ENCODE data around the gene PSMC3. TPM values are rescaled to one million over a fixed set of nuclear protein-coding genes. Genes with fewer than 3 reads are reported as not detected.
A peak's percentile ranks its signal among the peaks of the same experiment; 100 is the strongest.

The PSMC3 gene
- total and polyA plus RNA-seq, 2 of the 13 experiments (the other 11 are each of a cell fraction or from before 2014, with no cell fraction given) = 75.8 to 214 TPM

- TF ChIP-seq, protein P1, sequence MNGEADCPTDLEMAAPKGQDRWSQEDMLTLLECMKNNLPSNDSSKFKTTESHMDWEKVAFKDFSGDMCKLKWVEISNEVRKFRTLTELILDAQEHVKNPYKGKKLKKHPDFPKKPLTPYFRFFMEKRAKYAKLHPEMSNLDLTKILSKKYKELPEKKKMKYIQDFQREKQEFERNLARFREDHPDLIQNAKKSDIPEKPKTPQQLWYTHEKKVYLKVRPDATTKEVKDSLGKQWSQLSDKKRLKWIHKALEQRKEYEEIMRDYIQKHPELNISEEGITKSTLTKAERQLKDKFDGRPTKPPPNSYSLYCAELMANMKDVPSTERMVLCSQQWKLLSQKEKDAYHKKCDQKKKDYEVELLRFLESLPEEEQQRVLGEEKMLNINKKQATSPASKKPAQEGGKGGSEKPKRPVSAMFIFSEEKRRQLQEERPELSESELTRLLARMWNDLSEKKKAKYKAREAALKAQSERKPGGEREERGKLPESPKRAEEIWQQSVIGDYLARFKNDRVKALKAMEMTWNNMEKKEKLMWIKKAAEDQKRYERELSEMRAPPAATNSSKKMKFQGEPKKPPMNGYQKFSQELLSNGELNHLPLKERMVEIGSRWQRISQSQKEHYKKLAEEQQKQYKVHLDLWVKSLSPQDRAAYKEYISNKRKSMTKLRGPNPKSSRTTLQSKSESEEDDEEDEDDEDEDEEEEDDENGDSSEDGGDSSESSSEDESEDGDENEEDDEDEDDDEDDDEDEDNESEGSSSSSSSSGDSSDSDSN (CRISPR knock-in tag; IDR thresholded peaks at IDR 0.05) = peak; percentile 43; the same call in 1 of the 2 replicates
- TF ChIP-seq ZNF296 (CRISPR knock-in tag; conservative IDR thresholded peaks at IDR 0.05) = 0 out of 2 replicates have a peak, but pooled peaks have one; percentile 49
- 0 out of 2 replicates have a peak, but pooled peaks have one; percentile 31 for TF ChIP-seq FOXJ3 (CRISPR knock-in tag; IDR thresholded peaks at IDR 0.05; ENCODE audit: borderline replicate concordance)
- TF ChIP-seq HNF4A (CRISPR knock-in tag; IDR thresholded peaks at IDR 0.05) = peak; percentile 79
- TF ChIP-seq NCOA1 (CRISPR knock-in tag; IDR thresholded peaks at IDR 0.05) = no peak
- TF ChIP-seq, protein P2, sequence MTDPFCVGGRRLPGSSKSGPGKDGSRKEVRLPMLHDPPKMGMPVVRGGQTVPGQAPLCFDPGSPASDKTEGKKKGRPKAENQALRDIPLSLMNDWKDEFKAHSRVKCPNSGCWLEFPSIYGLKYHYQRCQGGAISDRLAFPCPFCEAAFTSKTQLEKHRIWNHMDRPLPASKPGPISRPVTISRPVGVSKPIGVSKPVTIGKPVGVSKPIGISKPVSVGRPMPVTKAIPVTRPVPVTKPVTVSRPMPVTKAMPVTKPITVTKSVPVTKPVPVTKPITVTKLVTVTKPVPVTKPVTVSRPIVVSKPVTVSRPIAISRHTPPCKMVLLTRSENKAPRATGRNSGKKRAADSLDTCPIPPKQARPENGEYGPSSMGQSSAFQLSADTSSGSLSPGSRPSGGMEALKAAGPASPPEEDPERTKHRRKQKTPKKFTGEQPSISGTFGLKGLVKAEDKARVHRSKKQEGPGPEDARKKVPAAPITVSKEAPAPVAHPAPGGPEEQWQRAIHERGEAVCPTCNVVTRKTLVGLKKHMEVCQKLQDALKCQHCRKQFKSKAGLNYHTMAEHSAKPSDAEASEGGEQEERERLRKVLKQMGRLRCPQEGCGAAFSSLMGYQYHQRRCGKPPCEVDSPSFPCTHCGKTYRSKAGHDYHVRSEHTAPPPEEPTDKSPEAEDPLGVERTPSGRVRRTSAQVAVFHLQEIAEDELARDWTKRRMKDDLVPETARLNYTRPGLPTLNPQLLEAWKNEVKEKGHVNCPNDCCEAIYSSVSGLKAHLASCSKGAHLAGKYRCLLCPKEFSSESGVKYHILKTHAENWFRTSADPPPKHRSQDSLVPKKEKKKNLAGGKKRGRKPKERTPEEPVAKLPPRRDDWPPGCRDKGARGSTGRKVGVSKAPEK (CRISPR knock-in tag; IDR thresholded peaks at IDR 0.05; ENCODE audit: borderline replicate concordance) = 0 out of 2 replicates have a peak, but pooled peaks have one; percentile 41
- peak; percentile 80 for TF ChIP-seq BCL6 (CRISPR knock-in tag; IDR thresholded peaks at IDR 0.05)
- TF ChIP-seq ZNF609 (CRISPR knock-in tag; IDR thresholded peaks at IDR 0.05; ENCODE audit: borderline replicate concordance) = peak; percentile 56; the same call in 1 of the 2 replicates
- peak; percentile 70; the same call in 1 of the 2 replicates for TF ChIP-seq HDAC2 (CRISPR knock-in tag; IDR thresholded peaks at IDR 0.05)
- TF ChIP-seq HOXA3 (CRISPR knock-in tag; IDR thresholded peaks at IDR 0.05) = peak; percentile 57; the same call in 1 of the 2 replicates
- TF ChIP-seq, protein P3, sequence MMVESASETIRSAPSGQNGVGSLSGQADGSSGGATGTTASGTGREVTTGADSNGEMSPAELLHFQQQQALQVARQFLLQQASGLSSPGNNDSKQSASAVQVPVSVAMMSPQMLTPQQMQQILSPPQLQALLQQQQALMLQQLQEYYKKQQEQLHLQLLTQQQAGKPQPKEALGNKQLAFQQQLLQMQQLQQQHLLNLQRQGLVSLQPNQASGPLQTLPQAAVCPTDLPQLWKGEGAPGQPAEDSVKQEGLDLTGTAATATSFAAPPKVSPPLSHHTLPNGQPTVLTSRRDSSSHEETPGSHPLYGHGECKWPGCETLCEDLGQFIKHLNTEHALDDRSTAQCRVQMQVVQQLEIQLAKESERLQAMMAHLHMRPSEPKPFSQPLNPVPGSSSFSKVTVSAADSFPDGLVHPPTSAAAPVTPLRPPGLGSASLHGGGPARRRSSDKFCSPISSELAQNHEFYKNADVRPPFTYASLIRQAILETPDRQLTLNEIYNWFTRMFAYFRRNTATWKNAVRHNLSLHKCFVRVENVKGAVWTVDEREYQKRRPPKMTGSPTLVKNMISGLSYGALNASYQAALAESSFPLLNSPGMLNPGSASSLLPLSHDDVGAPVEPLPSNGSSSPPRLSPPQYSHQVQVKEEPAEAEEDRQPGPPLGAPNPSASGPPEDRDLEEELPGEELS (CRISPR knock-in tag; IDR thresholded peaks at IDR 0.05) = 0 out of 2 replicates have a peak, but pooled peaks have one; percentile 33
- TF ChIP-seq HDAC1 (CRISPR knock-in tag; IDR thresholded peaks at IDR 0.05) = peak; percentile 45; the same call in 1 of the 2 replicates
- TF ChIP-seq RARA (CRISPR knock-in tag; IDR thresholded peaks at IDR 0.05) = peak; percentile 94
- TF ChIP-seq RXRB (CRISPR knock-in tag; IDR thresholded peaks at IDR 0.05; ENCODE audit: borderline replicate concordance) = peak; percentile 73
- no peak for TF ChIP-seq SOX6 (IDR thresholded peaks at IDR 0.05)
- peak; percentile 37; the same call in 1 of the 2 replicates for TF ChIP-seq SOX6 (CRISPR knock-in tag; IDR thresholded peaks at IDR 0.05)
- 0 out of 2 replicates have a peak, but pooled peaks have one; percentile 65 for TF ChIP-seq ESRRA (CRISPR knock-in tag; IDR thresholded peaks at IDR 0.05; ENCODE audit: low read depth)
These were observed 9.4 kb upstream of the PSMC3 start (continued) for GRCh38 chr11:47435687-47436086.
